Measurements from ENCODE around the gene SSTR3. TPM values are rescaled to one million over a fixed set of nuclear protein-coding genes. Genes with fewer than 3 reads are reported as not detected.

Gene SSTR3
- total and polyA plus RNA-seq, 2 of the 13 experiments (the other 11 are each of a cell fraction or from before 2014, with no cell fraction given), result 0.08 to 0.64 TPM

DNA sequence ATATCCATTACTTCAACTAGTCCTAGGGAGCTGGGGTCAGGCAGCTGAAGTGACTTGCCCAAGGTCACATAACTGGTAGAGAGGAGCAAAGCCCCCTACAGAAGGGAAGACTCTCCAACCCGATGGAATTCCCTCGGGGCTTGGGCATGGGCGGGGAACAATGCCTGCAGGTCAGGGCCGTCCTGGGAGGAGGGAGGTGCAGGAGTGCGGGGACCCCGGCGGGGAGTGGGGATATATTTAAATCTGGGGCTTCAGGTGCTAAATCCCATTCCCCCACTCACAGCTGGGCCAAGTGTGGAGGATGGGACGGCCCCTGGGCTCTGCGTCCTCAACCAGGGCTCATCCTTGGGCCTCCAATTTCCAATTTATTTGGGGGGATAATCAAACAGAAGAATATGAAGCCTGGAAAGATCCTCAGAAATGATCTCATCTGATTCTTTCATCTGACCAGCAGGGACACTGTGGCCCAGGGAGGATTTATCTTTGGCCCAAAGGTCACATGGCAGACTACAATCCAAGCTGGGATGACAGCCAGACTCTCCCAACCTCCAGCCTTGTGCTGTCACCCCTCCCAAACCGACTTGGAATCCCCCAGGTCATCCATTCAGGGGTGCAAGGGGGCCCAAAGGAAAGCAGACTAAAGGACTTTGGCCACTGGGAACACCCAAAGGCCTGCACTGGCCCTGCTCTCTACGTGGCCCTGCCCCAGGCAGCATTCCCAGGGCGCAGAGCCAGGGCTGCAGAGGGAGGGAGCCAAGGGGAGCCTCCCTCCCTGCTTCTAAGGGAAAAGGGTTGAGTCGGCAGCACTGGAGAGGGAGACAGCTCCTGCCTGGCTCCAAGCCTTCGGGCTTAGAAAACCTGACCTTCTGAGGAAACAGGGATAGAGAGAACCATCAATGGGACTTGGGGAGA lies 15.5 kb downstream of the SSTR3 start (continued):
- TF ChIP-seq ZNF781 (CRISPR knock-in tag; IDR thresholded peaks at IDR 0.05; ENCODE audit: borderline replicate concordance, not compliant biosample characterization) (no peak), KAT7 (CRISPR knock-in tag; IDR thresholded peaks at IDR 0.05; ENCODE audit: borderline replicate concordance) (no peak), KMT2B (CRISPR knock-in tag; IDR thresholded peaks at IDR 0.05) (no peak), NFE2L2 (IDR thresholded peaks at IDR 0.05; ENCODE audit: low read length) (no peak), PHF21A (CRISPR knock-in tag; IDR thresholded peaks at IDR 0.05) (peak; percentile 87), HDAC1 (CRISPR knock-in tag; IDR thresholded peaks at IDR 0.05) (no peak; the same call in 1 of the 2 replicates), HOXA5 (CRISPR knock-in tag; IDR thresholded peaks at IDR 0.05) (no peak), SMARCE1 (IDR thresholded peaks at IDR 0.05; ENCODE audit: borderline replicate concordance) (no peak), REL (CRISPR knock-in tag; conservative IDR thresholded peaks at IDR 0.05) (no peak), PPARG (CRISPR knock-in tag; conservative IDR thresholded peaks at IDR 0.05) (peak; percentile 54; the same call in 1 of the 2 replicates), ZSCAN12 (CRISPR knock-in tag; IDR thresholded peaks at IDR 0.05) (no peak), ZNF232 (CRISPR knock-in tag; IDR thresholded peaks at IDR 0.05; ENCODE audit: borderline replicate concordance) (no peak), ZNF441 (CRISPR knock-in tag; IDR thresholded peaks at IDR 0.05; ENCODE audit: borderline replicate concordance) (no peak), ZNF790 (CRISPR knock-in tag; IDR thresholded peaks at IDR 0.05; ENCODE audit: borderline replicate concordance) (no peak)
- TF ChIP-seq, protein P1, sequence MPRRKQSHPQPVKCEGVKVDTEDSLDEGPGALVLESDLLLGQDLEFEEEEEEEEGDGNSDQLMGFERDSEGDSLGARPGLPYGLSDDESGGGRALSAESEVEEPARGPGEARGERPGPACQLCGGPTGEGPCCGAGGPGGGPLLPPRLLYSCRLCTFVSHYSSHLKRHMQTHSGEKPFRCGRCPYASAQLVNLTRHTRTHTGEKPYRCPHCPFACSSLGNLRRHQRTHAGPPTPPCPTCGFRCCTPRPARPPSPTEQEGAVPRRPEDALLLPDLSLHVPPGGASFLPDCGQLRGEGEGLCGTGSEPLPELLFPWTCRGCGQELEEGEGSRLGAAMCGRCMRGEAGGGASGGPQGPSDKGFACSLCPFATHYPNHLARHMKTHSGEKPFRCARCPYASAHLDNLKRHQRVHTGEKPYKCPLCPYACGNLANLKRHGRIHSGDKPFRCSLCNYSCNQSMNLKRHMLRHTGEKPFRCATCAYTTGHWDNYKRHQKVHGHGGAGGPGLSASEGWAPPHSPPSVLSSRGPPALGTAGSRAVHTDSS (CRISPR knock-in tag; conservative IDR thresholded peaks at IDR 0.05), result no peak
- TF ChIP-seq, protein P2, sequence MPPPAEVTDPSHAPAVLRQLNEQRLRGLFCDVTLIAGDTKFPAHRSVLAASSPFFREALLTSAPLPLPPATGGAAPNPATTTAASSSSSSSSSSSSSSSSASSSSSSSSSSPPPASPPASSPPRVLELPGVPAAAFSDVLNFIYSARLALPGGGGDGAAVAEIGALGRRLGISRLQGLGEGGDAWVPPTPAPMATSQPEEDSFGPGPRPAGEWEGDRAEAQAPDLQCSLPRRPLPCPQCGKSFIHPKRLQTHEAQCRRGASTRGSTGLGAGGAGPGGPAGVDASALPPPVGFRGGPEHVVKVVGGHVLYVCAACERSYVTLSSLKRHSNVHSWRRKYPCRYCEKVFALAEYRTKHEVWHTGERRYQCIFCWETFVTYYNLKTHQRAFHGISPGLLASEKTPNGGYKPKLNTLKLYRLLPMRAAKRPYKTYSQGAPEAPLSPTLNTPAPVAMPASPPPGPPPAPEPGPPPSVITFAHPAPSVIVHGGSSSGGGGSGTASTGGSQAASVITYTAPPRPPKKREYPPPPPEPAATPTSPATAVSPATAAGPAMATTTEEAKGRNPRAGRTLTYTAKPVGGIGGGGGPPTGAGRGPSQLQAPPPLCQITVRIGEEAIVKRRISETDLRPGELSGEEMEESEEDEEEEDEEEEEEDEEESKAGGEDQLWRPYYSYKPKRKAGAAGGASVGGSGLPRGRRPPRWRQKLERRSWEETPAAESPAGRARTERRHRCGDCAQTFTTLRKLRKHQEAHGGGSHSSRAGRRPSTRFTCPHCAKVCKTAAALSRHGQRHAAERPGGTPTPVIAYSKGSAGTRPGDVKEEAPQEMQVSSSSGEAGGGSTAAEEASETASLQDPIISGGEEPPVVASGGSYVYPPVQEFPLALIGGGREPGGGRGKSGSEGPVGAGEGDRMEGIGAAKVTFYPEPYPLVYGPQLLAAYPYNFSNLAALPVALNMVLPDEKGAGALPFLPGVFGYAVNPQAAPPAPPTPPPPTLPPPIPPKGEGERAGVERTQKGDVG (CRISPR knock-in tag; IDR thresholded peaks at IDR 0.05; ENCODE audit: borderline replicate concordance), result no peak
- TF ChIP-seq, protein P3, sequence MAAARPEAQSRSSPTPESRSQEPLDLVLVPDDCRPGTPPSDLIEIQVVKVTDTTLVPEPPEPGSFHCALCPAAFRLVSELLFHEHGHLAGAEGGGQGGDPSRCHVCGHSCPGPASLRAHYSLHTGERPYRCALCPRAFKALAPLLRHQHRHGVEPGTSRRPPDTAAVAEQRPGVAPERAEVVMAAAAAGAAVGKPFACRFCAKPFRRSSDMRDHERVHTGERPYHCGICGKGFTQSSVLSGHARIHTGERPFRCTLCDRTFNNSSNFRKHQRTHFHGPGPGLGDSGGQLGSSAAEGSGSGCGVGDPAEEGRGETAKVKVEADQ (CRISPR knock-in tag; IDR thresholded peaks at IDR 0.05; ENCODE audit: borderline replicate concordance), result no peak; the same call in 1 of the 2 replicates
- TF ChIP-seq, protein P4, sequence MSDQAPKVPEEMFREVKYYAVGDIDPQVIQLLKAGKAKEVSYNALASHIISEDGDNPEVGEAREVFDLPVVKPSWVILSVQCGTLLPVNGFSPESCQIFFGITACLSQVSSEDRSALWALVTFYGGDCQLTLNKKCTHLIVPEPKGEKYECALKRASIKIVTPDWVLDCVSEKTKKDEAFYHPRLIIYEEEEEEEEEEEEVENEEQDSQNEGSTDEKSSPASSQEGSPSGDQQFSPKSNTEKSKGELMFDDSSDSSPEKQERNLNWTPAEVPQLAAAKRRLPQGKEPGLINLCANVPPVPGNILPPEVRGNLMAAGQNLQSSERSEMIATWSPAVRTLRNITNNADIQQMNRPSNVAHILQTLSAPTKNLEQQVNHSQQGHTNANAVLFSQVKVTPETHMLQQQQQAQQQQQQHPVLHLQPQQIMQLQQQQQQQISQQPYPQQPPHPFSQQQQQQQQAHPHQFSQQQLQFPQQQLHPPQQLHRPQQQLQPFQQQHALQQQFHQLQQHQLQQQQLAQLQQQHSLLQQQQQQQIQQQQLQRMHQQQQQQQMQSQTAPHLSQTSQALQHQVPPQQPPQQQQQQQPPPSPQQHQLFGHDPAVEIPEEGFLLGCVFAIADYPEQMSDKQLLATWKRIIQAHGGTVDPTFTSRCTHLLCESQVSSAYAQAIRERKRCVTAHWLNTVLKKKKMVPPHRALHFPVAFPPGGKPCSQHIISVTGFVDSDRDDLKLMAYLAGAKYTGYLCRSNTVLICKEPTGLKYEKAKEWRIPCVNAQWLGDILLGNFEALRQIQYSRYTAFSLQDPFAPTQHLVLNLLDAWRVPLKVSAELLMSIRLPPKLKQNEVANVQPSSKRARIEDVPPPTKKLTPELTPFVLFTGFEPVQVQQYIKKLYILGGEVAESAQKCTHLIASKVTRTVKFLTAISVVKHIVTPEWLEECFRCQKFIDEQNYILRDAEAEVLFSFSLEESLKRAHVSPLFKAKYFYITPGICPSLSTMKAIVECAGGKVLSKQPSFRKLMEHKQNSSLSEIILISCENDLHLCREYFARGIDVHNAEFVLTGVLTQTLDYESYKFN (CRISPR knock-in tag; conservative IDR thresholded peaks at IDR 0.05), result peak; percentile 84
- TF ChIP-seq, protein P5, sequence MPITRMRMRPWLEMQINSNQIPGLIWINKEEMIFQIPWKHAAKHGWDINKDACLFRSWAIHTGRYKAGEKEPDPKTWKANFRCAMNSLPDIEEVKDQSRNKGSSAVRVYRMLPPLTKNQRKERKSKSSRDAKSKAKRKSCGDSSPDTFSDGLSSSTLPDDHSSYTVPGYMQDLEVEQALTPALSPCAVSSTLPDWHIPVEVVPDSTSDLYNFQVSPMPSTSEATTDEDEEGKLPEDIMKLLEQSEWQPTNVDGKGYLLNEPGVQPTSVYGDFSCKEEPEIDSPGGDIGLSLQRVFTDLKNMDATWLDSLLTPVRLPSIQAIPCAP (CRISPR knock-in tag; IDR thresholded peaks at IDR 0.05; ENCODE audit: low read depth), result no peak
